BE2C (cell line): ENCODE results near the gene SV2A.
A peak's percentile ranks its signal among the peaks of the same experiment; 100 is the strongest.
"Not testable (repeated sequence)": the region's sequence is repeated elsewhere in the genome, so short reads cannot be mapped to it uniquely, and the experiment has no call there.

Experiments
- DNase-seq: peaks from one replicate; pipeline ENCODE4 v3.0.0-alpha.2; 2020
- H3K27me3 ChIP-seq: fragments of 250-450 bp; sonication (Bioruptor Pico); 2 replicates; pipeline ENCODE4 v1.5.1; 2020; ENCODE audit warnings: mild to moderate bottlenecking
- H3K36me3 ChIP-seq: fragments of 250-450 bp; sonication (Bioruptor Pico); 2 replicates; pipeline ENCODE4 v1.5.1; 2020; ENCODE audit warnings: mild to moderate bottlenecking
- H3K4me1 ChIP-seq: fragments of 250-450 bp; sonication (Bioruptor Pico); 2 replicates; pipeline ENCODE4 v1.5.1; 2020
- H3K4me3 ChIP-seq: 2 replicates; pipeline ENCODE4 v1.5.1; 2011; ENCODE audit warnings: low read depth, low read length
- H3K9me3 ChIP-seq: fragments of 250-450 bp; sonication (Bioruptor Pico); 2 replicates; pipeline ENCODE4 v1.5.1; 2020
- TF ChIP-seq, protein P1 (sequence below): IDR thresholded peaks from 2 replicates; pipeline ENCODE4 v1.5.1; 2012; ENCODE audit warnings: mild to moderate bottlenecking, low read depth, low read length

The SV2A gene

DNA sequence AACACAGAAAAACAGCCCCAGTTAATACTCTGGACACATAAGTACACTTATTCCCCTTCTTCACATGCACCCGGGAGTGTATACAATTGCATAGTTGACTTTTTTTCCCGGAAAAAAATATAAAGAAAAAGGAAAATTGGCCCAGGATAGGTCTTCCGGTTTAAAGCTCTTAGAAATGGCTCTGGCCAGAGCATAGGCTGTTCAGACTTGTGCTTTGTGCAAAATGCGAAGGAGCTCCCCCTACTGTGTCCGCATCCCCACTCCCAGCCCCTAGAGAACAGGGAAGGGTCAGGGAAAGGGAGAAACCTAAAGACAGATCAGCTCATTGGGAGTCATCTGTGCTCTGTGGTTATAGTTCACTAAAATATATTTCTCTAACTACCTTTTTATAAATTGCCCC, 24.6 kb upstream of the SV2A start:
- peaks cover 26% of the 10 kb centered on the region for H3K36me3 ChIP-seq
- no peaks in the 10 kb centered on the region for H3K27me3 ChIP-seq
- H3K9me3 ChIP-seq, result no peaks in the 10 kb centered on the region
- peak overlapping the region; percentile 23; the same call in 1 of the 2 replicates for H3K4me3 ChIP-seq
- DNase-seq, result peak; percentile 72
- H3K4me1 ChIP-seq, result peaks cover 10% of the 10 kb centered on the region
- TF ChIP-seq, protein P1, sequence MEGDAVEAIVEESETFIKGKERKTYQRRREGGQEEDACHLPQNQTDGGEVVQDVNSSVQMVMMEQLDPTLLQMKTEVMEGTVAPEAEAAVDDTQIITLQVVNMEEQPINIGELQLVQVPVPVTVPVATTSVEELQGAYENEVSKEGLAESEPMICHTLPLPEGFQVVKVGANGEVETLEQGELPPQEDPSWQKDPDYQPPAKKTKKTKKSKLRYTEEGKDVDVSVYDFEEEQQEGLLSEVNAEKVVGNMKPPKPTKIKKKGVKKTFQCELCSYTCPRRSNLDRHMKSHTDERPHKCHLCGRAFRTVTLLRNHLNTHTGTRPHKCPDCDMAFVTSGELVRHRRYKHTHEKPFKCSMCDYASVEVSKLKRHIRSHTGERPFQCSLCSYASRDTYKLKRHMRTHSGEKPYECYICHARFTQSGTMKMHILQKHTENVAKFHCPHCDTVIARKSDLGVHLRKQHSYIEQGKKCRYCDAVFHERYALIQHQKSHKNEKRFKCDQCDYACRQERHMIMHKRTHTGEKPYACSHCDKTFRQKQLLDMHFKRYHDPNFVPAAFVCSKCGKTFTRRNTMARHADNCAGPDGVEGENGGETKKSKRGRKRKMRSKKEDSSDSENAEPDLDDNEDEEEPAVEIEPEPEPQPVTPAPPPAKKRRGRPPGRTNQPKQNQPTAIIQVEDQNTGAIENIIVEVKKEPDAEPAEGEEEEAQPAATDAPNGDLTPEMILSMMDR, result peak; percentile 79

- peaks cover 10% of the 10 kb centered on the region for H3K4me1 ChIP-seq
- no peak overlapping the region for H3K4me3 ChIP-seq
- TF ChIP-seq, protein P1, result no peak
- no peaks in the 10 kb centered on the region for H3K9me3 ChIP-seq
- H3K36me3 ChIP-seq, result peaks cover 15% of the 10 kb centered on the region
- H3K27me3 ChIP-seq, result no peaks in the 10 kb centered on the region
- DNase-seq, result no peak
These were observed 22.8 kb upstream of the SV2A start for GRCh38 chr1:149940427-149940826.

- H3K36me3 ChIP-seq, H3K9me3 ChIP-seq, DNase-seq, H3K27me3 ChIP-seq: not testable (repeated sequence)
- peaks cover 10% of the 10 kb centered on the region for H3K4me1 ChIP-seq
- peak overlapping the region; percentile 61 for H3K4me3 ChIP-seq
These were observed 21.0 kb upstream of the SV2A start for GRCh38 chr1:149938668-149939003.

- DNase-seq, result no peak
- no peaks in the 10 kb centered on the region for H3K36me3 ChIP-seq
- no peaks in the 10 kb centered on the region for H3K27me3 ChIP-seq
- TF ChIP-seq, protein P1, result no peak
- peaks cover 10% of the 10 kb centered on the region for H3K4me1 ChIP-seq
- no peaks in the 10 kb centered on the region for H3K9me3 ChIP-seq
- H3K4me3 ChIP-seq, result no peak overlapping the region
These were observed 20.1 kb upstream of the SV2A start for GRCh38 chr1:149937759-149938158.

- no peak for DNase-seq
- no peak overlapping the region for H3K4me3 ChIP-seq
These were observed 19.5 kb upstream of the SV2A start for GRCh38 chr1:149936992-149937705.

DNA sequence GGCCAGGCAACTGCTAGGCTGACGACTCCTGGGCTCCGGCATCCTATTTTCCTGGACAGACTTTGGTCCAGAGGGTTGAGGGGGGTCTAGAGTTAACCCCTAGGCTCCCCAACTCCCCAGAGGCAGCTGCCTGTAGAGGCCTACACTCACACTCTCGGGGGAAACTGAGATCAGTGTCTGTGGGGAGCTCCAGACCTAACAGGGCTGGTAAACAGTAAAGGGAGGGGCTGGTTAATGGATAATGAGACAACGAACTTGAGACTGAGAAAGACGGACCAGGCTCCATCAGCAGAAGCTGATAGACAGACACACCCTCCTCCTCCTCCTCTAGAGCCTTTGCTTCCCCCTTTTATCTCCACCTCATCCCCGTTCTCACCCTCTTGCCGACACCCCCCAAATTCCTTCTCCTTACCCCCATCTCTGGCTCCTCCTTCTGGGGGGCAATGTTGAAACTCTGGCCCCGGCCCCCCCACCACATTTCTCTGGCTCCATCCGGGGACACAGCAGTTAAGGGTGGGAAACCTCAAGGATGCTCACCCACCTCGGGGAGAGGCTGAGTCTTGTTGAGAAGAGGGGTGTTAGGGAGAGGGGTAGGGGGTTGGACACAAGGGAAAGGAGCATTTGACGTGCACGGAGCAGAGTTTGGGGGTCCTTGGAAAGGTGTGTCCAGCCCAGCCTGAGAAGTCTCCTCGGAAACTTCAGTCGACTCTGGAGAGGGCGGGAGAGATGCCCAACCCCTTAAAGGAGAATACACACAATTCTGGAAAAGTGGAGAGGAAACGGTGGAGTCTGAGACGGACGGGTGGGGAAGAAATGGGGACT, 18.7 kb upstream of the SV2A start, which contains the start of gene MTMR11:
Gene MTMR11, minus strand, starts transcription at position 710 of the 822 bp plus-strand sequence. Its CDS starts 232 bp downstream, at position 478.
- no peaks in the 10 kb centered on the region for H3K27me3 ChIP-seq
- DNase-seq, result no peak
- H3K9me3 ChIP-seq, result no peaks in the 10 kb centered on the region
- TF ChIP-seq, protein P1, result no peak
- no peak within 1 kb of the TSS for H3K4me3 ChIP-seq
- H3K36me3 ChIP-seq, result no peaks in the 10 kb centered on the region
- peaks cover 8% of the 10 kb centered on the region for H3K4me1 ChIP-seq

More at GRCh38 chr1:149936992-149937705, 19.5 kb upstream of the SV2A start:
- Histone ChIP-seq H3K36me3 (no peaks in the 10 kb centered on the region), H3K4me1 (peaks cover 8% of the 10 kb centered on the region), H3K27me3 (no peaks in the 10 kb centered on the region), H3K9me3 (no peaks in the 10 kb centered on the region)
- TF ChIP-seq, protein P1, result no peak
